22Rv1 (cell line): ENCODE data around the gene EDC4.

Experiments used
- ZFX ChIP-seq: fragments of 450-650 bp; IDR thresholded peaks from 2 replicates; pipeline ENCODE4 v1.6.1; 2017; ENCODE audit warnings: antibody characterized with exemption, borderline replicate concordance
- TF ChIP-seq, protein P1 (sequence below): fragments of 450-650 bp; IDR thresholded peaks from 2 replicates; pipeline ENCODE4 v1.5.1; 2017; ENCODE audit warnings: mild to moderate bottlenecking

DNA sequence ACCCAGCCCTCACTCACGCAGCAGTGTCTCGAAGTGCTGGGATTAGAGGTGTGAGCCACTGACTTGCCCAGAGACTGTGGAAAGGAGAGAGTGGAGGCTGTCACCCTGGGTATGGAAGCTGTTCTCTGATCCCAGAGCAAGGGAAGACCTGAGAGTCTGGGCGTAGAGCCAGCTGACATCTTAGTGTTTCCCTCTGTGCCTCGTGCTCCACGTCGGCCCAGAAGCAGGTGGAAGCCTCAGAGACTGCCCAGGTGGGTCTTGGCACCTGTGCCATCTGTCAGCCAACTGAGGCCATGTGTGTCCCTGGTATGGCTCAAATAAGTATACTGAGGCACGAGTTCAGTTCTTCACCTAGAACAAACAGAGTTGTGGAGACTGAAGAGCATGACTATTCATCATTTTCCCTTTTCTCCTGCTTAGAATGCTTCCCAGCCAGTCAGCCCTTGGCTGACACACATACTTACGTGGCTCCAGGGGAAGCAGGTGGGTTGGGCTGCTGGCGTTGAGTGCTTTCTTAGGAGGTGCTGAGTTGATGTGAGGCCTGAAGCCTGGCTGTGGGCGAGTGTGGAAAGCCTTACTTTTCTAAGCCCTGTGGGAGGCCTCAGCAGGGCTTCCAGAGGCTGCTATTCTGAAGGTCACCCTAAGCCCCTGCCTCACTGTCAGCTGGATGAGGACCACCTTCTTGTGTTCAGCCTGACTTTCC, 50.7 kb downstream of the EDC4 start:
- TF ChIP-seq, protein P1, sequence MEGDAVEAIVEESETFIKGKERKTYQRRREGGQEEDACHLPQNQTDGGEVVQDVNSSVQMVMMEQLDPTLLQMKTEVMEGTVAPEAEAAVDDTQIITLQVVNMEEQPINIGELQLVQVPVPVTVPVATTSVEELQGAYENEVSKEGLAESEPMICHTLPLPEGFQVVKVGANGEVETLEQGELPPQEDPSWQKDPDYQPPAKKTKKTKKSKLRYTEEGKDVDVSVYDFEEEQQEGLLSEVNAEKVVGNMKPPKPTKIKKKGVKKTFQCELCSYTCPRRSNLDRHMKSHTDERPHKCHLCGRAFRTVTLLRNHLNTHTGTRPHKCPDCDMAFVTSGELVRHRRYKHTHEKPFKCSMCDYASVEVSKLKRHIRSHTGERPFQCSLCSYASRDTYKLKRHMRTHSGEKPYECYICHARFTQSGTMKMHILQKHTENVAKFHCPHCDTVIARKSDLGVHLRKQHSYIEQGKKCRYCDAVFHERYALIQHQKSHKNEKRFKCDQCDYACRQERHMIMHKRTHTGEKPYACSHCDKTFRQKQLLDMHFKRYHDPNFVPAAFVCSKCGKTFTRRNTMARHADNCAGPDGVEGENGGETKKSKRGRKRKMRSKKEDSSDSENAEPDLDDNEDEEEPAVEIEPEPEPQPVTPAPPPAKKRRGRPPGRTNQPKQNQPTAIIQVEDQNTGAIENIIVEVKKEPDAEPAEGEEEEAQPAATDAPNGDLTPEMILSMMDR, result no peak
- TF ChIP-seq ZFX, result no peak
